Thyroid gland (tissue), 4 donors: ENCODE data around the gene CDHR5. TPM values are rescaled to one million over a fixed set of nuclear protein-coding genes. Genes with fewer than 3 reads are reported as not detected.

Experiments
- DNase-seq, 2 donors: peaks; one replicate each; pipeline ENCODE4 v3.0.0-alpha.2; 2019
- H3K27ac ChIP-seq, 3 donors: fragments of 200-600 bp; sonication (generic); 1 replicate in 2 of 3; 2 replicates in 1 of 3; pipeline ENCODE4 v1.5.1; 2016 to 2019; ENCODE audit warnings: mild to moderate bottlenecking in 1 of 3, moderate library complexity in 1 of 3
- H3K27me3 ChIP-seq: fragments of 200-600 bp; sonication (generic); one replicate; pipeline ENCODE4 v1.5.1; 2019
- H3K36me3 ChIP-seq, 2 donors: fragments of 200-600 bp; sonication (generic); one replicate each; pipeline ENCODE4 v1.5.1; 2016 to 2019
- H3K4me1 ChIP-seq, 2 donors: fragments of 200-600 bp; sonication (generic); one replicate each; pipeline ENCODE4 v1.5.1; 2017 to 2019
- H3K4me3 ChIP-seq, 3 donors: fragments of 200-600 bp; sonication (generic); replicated peaks in 1 of 3; 1 replicate in 2 of 3; 2 replicates in 1 of 3; pipeline ENCODE4 v1.5.1; 2016; ENCODE audit warnings: mild to moderate bottlenecking in 1 of 3
- H3K9me3 ChIP-seq: fragments of 200-600 bp; sonication (generic); one replicate; pipeline ENCODE4 v1.5.1; 2017
- CTCF ChIP-seq, 6 experiments: fragments of 200-600 bp in 3 of 6; fragments of 450-650 bp in 3 of 6; sonication (generic) in 3 of 6; IDR thresholded peaks; one replicate each; pipeline ENCODE4 v1.5.1; 2016 to 2019; ENCODE audit warnings: antibody characterized with exemption in 6 of 6, mild to moderate bottlenecking in 2 of 6, inconsistent platforms in 1 of 6, moderate library complexity in 1 of 6
- POLR2A ChIP-seq, 2 donors: fragments of 450-650 bp; IDR thresholded peaks; one replicate each; pipeline ENCODE4 v1.6.1; 2017; ENCODE audit warnings: antibody characterized with exemption in 2 of 2, mild to moderate bottlenecking in 2 of 2, moderate library complexity in 1 of 2
- WGBS, 2 donors: methylation state at CpG; one replicate each; pipeline ENCODE4 v1.1.5; 2017; 5-methylcytosine and 5-hydroxymethylcytosine counted together
- intact Hi-C: fragments of 100-400 bp; cut with DNase I; formaldehyde crosslinking; loops from one replicate; pipeline ENCODE4 v1.15.1; 2023
- total RNA-seq, 4 donors: library from RNA; depleted of rRNA; stranded (reverse); fragments of >200 nt; gene quantifications; one replicate each; pipeline ENCODE4 v1.2.3, GENCODE V29; 2016

Gene CDHR5
- total RNA-seq, 4 donors from 2014 or later = not detected

- Histone ChIP-seq H3K9me3 (no peaks in the 10 kb centered on the region), H3K36me3 (peaks cover 39 to 66% of the 10 kb centered on the region in 2 donors)
- WGBS, 2 donors = 78 to 80% methylated on average over 11 of the region's 11 CpGs
Measured at GRCh38 chr11:590997-591396, 33.8 kb downstream of the CDHR5 start.

GRCh38 chr11:589798-590197 lies 35.0 kb downstream of the CDHR5 start:
- Histone ChIP-seq H3K4me3 (no peak overlapping the region), H3K27me3 (no peaks in the 10 kb centered on the region), H3K9me3 (no peaks in the 10 kb centered on the region), H3K36me3 (peaks cover 39 to 61% of the 10 kb centered on the region in 2 donors), H3K4me1 (no peaks in the 10 kb centered on the region), H3K27ac (no peak overlapping the region)
- no peak for DNase-seq
- WGBS, 2 donors = 92% methylated on average over 26 of the region's 26 CpGs
- intact Hi-C loops = no loop called here
- TF ChIP-seq CTCF (IDR thresholded peaks at IDR 0.05) = no peak
- no peak for TF ChIP-seq POLR2A (IDR thresholded peaks at IDR 0.05)

More at GRCh38 chr11:590997-591396, 33.8 kb downstream of the CDHR5 start:
- TF ChIP-seq POLR2A (IDR thresholded peaks at IDR 0.05) (no peak), CTCF (IDR thresholded peaks at IDR 0.05) (no peak)
- DNase-seq = no peak
- Histone ChIP-seq H3K4me1 (no peaks in the 10 kb centered on the region), H3K27me3 (no peaks in the 10 kb centered on the region), H3K4me3 (no peak overlapping the region), H3K27ac (no peak overlapping the region)
- intact Hi-C loops = no loop called here

GRCh38 chr11:587978-588380 lies 36.8 kb downstream of the CDHR5 start:
- TF ChIP-seq POLR2A (IDR thresholded peaks at IDR 0.05) = no peak
- no peak for TF ChIP-seq CTCF (IDR thresholded peaks at IDR 0.05)
- Histone ChIP-seq H3K4me3 (no peak overlapping the region), H3K9me3 (no peaks in the 10 kb centered on the region), H3K27me3 (no peaks in the 10 kb centered on the region), H3K27ac (no peak overlapping the region), H3K36me3 (peaks cover 29 to 57% of the 10 kb centered on the region in 2 donors), H3K4me1 (no peaks in the 10 kb centered on the region)
- 71 to 78% methylated on average over 6 of the region's 6 CpGs for WGBS, 2 donors
- no peak for DNase-seq
- intact Hi-C loops = no loop called here

- Histone ChIP-seq H3K27me3 (no peaks in the 10 kb centered on the region), H3K4me3 (no peak overlapping the region), H3K9me3 (no peaks in the 10 kb centered on the region), H3K27ac (no peak overlapping the region), H3K36me3 (peaks cover 24 to 54% of the 10 kb centered on the region in 2 donors), H3K4me1 (no peaks in the 10 kb centered on the region)
- WGBS, 2 donors = 89 to 91% methylated on average over 8 of the region's 8 CpGs
- no peak for TF ChIP-seq POLR2A (IDR thresholded peaks at IDR 0.05)
- no peak for TF ChIP-seq CTCF (IDR thresholded peaks at IDR 0.05)
- intact Hi-C loops = no loop called here
- DNase-seq = no peak
Measured at GRCh38 chr11:587546-587945, 37.2 kb downstream of the CDHR5 start.

- H3K4me1 ChIP-seq = no peaks in the 10 kb centered on the region
- H3K4me3 ChIP-seq = no peak overlapping the region
- H3K27me3 ChIP-seq = no peaks in the 10 kb centered on the region
- H3K36me3 ChIP-seq = peaks cover 27 to 49% of the 10 kb centered on the region in 2 donors
- TF ChIP-seq CTCF (IDR thresholded peaks at IDR 0.05) = no peak
- TF ChIP-seq POLR2A (IDR thresholded peaks at IDR 0.05) = no peak
- no peaks in the 10 kb centered on the region for H3K9me3 ChIP-seq
- DNase-seq = no peak
- 92 to 95% methylated on average over 25 to 27 of the region's 32 CpGs for WGBS, 2 donors
- intact Hi-C loops = no loop called here
- H3K27ac ChIP-seq = no peak overlapping the region
Measured at GRCh38 chr11:586376-587316, 38.1 kb downstream of the CDHR5 start.
